ENCODE data around the gene PPP5C. TPM values are rescaled to one million over a fixed set of nuclear protein-coding genes. Genes with fewer than 3 reads are reported as not detected.
A peak's percentile ranks its signal among the peaks of the same experiment; 100 is the strongest.
"Not testable (repeated sequence)": the region's sequence is repeated elsewhere in the genome, so short reads cannot be mapped to it uniquely, and the experiment has no call there.

Gene PPP5C
- total RNA-seq, 4 donors from 2014 or later: 26.1 to 92.3 (median 62.5) TPM

DNA sequence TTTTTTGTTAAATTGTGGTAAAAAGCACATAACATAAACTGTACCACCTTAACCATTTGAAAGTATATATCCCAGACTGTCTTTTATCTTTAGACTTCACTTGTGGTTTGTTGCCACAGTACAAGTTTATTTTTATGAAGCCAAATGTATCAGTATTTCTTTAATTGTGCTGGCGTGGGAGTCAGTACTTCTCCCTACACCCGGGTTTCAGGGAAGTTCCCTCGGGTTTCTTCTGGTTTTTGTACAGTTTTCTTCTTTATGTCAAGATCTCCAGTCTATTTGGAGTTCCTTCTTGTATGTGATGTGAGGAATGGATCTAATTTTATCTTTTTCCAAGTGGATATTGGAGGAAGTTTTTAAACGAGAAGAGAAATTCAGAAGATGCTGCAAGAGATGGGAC lies 46.0 kb downstream of the PPP5C start:
- intact Hi-C loops (cut with DNase I; ENCODE audit: low total_unique reads): no loop called here
- H3K27ac ChIP-seq: peak overlapping the region; percentile 40 to 56
- no peaks in the 10 kb centered on the region for H3K27me3 ChIP-seq
- no peaks in the 10 kb centered on the region for H3K36me3 ChIP-seq
- H3K9me3 ChIP-seq: no peaks in the 10 kb centered on the region
- H3K4me1 ChIP-seq: no peaks in the 10 kb centered on the region
- no peak overlapping the region for H3K4me3 ChIP-seq
- DNase-seq: no peak
- TF ChIP-seq, protein P1, sequence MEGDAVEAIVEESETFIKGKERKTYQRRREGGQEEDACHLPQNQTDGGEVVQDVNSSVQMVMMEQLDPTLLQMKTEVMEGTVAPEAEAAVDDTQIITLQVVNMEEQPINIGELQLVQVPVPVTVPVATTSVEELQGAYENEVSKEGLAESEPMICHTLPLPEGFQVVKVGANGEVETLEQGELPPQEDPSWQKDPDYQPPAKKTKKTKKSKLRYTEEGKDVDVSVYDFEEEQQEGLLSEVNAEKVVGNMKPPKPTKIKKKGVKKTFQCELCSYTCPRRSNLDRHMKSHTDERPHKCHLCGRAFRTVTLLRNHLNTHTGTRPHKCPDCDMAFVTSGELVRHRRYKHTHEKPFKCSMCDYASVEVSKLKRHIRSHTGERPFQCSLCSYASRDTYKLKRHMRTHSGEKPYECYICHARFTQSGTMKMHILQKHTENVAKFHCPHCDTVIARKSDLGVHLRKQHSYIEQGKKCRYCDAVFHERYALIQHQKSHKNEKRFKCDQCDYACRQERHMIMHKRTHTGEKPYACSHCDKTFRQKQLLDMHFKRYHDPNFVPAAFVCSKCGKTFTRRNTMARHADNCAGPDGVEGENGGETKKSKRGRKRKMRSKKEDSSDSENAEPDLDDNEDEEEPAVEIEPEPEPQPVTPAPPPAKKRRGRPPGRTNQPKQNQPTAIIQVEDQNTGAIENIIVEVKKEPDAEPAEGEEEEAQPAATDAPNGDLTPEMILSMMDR (IDR thresholded peaks at IDR 0.05): no peak
- no peak for TF ChIP-seq POLR2A (IDR thresholded peaks at IDR 0.05)

DNA sequence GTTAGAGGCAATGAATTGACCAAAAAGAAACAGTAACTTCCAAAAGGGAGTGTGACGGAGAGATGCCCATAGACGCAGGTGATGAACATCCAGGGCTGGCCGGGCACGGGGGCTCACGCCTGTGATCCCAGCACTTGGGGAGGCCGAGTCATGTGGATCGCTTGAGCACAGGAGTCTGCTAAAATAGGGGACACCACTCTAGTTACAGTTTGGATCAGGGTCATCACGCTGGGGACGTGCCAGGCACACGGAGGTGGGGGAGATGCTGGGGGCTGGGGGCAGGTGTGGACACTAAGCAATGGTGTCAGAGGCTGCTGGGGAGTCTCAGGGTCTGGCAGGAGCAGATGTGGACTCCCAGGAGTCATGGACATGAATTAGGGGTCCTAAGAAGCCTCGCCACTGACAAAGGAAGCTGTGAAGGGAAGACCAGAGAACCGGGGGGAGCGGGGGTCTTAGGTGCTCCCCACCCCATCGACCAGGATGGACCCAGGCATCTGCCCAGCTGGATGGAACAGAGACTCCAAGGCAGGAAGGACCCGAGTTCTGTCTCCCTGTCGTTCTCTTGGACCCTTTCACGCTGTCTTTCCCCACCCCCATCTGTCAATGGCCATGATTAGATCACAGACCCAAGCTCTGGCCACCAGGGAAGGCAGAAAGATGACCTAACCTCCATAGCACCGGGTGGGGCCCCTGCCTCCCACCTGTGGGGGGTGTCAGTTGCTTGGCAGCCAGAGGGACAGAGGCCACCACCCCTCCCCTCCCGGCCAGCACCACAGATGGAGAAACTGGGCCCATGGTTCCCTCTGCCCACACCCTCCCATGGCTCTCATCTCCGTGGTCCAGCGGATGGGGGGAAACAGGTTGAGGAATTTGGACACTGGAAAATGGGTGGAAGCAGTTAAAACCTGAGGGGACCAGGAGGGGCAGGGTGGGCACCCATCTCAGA lies 46.8 kb downstream of the PPP5C start:
- intact Hi-C loops (cut with DNase I; ENCODE audit: low total_unique reads): no loop called here
- no peaks in the 10 kb centered on the region for H3K36me3 ChIP-seq
- H3K27ac ChIP-seq: peak overlapping the region; percentile 40 to 56
- no peaks in the 10 kb centered on the region for H3K9me3 ChIP-seq
- no peak for DNase-seq
- no peak overlapping the region for H3K4me3 ChIP-seq
- H3K27me3 ChIP-seq: no peaks in the 10 kb centered on the region
- no peaks in the 10 kb centered on the region for H3K4me1 ChIP-seq
- TF ChIP-seq, protein P1 (IDR thresholded peaks at IDR 0.05): no peak
- TF ChIP-seq POLR2A (IDR thresholded peaks at IDR 0.05): no peak

DNA sequence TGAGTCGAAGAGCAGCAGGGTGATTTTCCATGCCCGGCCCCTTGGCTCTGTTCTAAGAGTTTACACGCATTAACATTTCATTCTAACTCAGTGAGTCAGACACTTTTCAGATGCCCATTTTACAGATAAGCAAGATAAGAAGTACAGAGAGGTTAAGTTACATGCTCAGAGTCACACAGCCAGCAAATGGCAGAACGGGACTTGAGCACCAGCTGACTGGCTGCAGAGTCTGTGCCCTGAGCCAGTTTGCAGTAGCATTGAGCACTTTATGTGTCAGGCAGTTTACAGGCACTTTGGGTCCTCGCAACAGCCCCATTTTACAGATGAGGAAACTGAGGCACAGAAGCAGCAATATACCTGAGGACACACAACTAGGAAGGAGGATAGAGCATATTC lies 47.5 kb downstream of the PPP5C start:
- Histone ChIP-seq H3K36me3 (no peaks in the 10 kb centered on the region), H3K27ac (no peak overlapping the region), H3K4me1 (no peaks in the 10 kb centered on the region), H3K9me3 (no peaks in the 10 kb centered on the region), H3K27me3 (no peaks in the 10 kb centered on the region), H3K4me3 (no peak overlapping the region)
- no peak for TF ChIP-seq POLR2A (IDR thresholded peaks at IDR 0.05)
- TF ChIP-seq, protein P1 (IDR thresholded peaks at IDR 0.05): no peak
- no peak for DNase-seq
- intact Hi-C loops (cut with DNase I; ENCODE audit: low total_unique reads): no loop called here

DNA sequence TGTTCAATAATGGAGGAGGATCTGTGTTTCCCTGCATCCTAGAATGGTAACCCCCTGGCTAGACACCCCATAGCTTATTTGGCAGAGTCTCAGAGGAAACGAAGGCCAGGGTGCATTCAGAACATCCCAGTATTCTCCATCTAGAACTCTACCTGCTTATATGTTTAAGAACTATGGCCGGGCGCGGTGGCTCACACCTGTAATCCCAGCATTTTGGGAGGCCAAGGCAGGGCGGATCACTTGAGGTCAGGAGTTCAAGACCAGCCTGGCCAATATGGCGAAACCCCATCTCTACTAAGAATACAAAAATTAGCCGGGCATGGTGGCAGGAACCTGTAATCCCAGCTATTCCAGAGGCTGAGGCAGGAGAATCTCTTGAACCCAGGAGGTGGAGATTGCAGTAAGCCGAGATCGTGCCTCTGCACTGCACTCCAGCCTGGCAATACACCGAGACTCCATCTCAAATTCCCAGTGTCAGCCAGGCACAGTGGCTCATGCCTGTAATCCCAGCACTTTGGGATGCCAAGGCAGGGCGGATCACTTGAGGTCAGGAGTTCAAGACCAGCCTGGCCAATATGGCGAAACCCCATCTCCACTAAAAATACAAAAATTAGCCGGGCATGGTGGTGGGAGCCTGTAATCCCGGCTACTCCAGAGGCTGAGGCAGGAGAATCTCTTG lies 51.1 kb downstream of the PPP5C start:
- H3K27ac ChIP-seq; DNase-seq; H3K4me1 ChIP-seq; H3K36me3 ChIP-seq; H3K27me3 ChIP-seq; H3K4me3 ChIP-seq; H3K9me3 ChIP-seq; intact Hi-C loops (cut with DNase I; ENCODE audit: low total_unique reads): not testable (repeated sequence)

DNA sequence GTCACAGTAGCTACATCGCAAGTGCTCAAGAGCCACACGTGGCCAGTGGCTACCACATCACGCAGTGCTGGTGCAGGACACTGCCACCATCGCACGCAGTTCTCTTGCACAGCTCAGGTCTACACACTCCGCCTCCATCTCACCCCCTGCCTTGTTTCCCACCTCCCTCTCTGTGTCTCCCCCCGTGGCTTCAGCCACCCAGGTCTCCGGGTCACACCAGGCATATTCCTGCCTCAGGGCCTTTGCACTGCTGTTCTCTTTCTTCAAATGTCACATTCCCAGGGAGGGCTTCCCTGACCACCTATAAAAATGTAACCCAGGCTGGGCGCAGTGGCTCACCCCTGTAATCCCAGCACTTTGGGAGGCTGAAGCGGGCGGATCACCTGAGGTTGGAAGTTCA lies 55.8 kb downstream of the PPP5C start:
- TF ChIP-seq, protein P1 (IDR thresholded peaks at IDR 0.05): no peak
- no peak for TF ChIP-seq POLR2A (IDR thresholded peaks at IDR 0.05)
- no peak overlapping the region for H3K27ac ChIP-seq
- no peaks in the 10 kb centered on the region for H3K27me3 ChIP-seq
- H3K4me3 ChIP-seq: no peak overlapping the region
- H3K4me1 ChIP-seq: peaks cover 0 to 6% of the 10 kb centered on the region in 2 donors
- no peaks in the 10 kb centered on the region for H3K9me3 ChIP-seq
- intact Hi-C loops (cut with DNase I; ENCODE audit: low total_unique reads): loop anchor here (5.0 kb wide), 1 partner anchor 85 kb away; no protein-coding TSS in a partner anchor
- H3K36me3 ChIP-seq: no peaks in the 10 kb centered on the region
- no peak for DNase-seq

All from uterus (tissue), 4 donors.